ENCODE results near the gene MRC1.

MRC1 gene

DNA sequence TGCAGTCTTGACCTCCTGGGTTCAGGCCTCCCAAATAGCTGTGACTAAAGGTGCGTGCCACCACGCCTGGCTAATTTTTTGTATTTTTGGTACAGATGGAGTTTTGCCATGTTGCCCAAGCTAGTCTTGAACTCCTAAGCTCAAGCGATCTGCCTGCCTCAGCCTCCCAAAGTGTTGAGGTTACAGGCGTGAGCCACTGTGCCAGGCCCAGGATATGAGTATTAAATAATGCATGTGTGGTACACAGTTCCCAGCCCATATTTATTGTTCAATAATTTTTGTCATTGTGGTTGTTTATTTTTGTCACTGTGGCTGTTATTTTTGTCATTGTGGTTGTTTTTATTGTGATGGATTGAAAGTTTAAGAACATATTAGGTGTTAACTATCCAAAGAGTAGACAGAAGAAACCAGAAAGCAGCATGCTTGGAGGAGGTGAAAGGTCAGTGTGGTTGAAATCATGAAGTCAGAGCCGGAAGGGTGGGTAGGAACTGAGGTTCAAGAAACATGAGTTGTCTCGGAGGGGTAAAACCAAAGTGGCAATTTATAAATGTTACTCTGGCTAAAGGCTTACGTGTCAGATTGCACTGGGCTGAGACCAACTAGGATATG lies 45.0 kb downstream of the MRC1 start:
- no peak overlapping the region for H3K4me3 ChIP-seq (ENCODE audit: low read depth, low read length)
- DNase-seq (ENCODE audit: low read depth): no peak
- TF ChIP-seq, protein P1, sequence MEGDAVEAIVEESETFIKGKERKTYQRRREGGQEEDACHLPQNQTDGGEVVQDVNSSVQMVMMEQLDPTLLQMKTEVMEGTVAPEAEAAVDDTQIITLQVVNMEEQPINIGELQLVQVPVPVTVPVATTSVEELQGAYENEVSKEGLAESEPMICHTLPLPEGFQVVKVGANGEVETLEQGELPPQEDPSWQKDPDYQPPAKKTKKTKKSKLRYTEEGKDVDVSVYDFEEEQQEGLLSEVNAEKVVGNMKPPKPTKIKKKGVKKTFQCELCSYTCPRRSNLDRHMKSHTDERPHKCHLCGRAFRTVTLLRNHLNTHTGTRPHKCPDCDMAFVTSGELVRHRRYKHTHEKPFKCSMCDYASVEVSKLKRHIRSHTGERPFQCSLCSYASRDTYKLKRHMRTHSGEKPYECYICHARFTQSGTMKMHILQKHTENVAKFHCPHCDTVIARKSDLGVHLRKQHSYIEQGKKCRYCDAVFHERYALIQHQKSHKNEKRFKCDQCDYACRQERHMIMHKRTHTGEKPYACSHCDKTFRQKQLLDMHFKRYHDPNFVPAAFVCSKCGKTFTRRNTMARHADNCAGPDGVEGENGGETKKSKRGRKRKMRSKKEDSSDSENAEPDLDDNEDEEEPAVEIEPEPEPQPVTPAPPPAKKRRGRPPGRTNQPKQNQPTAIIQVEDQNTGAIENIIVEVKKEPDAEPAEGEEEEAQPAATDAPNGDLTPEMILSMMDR (conservative IDR thresholded peaks at IDR 0.05; ENCODE audit: low read depth, low read length): no peak

DNA sequence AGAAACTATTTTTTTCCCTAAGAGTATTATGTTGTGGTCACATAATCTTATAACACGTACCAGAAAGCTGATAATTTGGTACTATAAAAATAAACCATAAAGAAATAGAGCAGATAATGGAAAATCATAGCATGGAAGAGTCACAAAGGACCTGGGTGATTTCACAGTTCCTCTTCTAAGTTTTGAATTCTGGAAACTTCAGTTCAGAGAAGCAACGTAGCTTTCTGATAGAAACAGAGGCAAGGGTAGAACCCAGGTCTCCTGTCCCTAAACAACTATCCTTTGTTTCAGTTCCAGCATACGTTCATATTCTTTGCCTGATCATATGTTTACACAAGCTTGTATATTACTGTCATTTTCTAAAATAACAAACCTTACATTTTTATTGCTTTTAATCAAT lies 47.9 kb downstream of the MRC1 start:
- DNase-seq (ENCODE audit: low read depth): no peak
- H3K4me3 ChIP-seq (ENCODE audit: low read depth, low read length): no peak overlapping the region
- TF ChIP-seq, protein P1 (conservative IDR thresholded peaks at IDR 0.05; ENCODE audit: low read depth, low read length): no peak

DNA sequence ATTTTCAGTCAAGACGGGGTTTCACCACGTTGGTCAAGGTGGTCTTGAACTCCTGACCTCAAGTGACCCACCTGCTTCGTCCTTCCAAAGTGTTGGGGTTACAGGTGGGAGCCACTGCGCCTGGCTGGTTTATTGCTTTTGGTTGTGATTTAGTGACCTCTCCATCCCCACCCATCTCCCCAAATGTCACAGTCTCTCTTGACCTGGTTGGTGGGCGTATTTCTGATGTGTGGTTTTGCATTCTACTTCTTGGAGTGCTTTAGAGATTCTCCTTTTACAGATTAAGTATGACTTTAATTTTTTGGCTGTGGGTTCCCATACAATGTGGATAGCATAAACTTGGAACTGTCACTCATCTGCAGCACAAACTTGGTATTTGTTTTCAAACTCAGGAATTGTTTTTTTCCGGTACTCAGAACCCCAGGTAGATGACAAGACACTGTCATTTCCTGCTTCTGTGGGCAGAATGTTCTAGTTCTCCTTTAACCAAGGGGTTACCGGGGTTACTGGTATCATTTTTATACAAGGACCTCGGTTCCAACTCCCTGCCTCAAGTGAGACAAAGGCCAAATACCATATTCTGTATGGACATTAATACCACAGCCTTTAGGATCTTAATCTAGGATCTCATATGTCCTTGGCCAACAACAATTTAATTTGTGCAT lies 50.5 kb downstream of the MRC1 start:
- no peak overlapping the region for H3K4me3 ChIP-seq (ENCODE audit: low read depth, low read length)
- TF ChIP-seq, protein P1 (conservative IDR thresholded peaks at IDR 0.05; ENCODE audit: low read depth, low read length): no peak
- no peak for DNase-seq (ENCODE audit: low read depth)

DNA sequence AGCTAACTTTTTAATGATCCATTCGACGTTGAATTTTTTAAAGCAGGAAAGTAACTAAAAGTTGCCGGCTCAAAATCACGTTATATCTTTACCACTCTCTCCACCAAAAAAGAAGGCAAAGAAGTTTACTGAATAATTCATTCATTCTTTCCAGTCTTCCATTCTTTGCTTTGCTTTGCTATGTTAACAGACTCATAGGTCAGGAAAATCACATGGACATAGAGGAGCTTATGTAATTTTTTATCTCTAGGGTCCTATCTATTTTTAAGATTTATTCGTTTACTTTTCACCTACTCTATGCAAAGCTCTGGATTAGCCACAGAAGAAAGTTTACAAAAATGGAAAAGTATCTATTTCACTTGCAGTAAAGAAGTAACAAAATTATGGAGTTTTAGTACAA lies 52.6 kb downstream of the MRC1 start:
- DNase-seq (ENCODE audit: low read depth): no peak
- TF ChIP-seq, protein P1 (conservative IDR thresholded peaks at IDR 0.05; ENCODE audit: low read depth, low read length): no peak
- no peak overlapping the region for H3K4me3 ChIP-seq (ENCODE audit: low read depth, low read length)

DNA sequence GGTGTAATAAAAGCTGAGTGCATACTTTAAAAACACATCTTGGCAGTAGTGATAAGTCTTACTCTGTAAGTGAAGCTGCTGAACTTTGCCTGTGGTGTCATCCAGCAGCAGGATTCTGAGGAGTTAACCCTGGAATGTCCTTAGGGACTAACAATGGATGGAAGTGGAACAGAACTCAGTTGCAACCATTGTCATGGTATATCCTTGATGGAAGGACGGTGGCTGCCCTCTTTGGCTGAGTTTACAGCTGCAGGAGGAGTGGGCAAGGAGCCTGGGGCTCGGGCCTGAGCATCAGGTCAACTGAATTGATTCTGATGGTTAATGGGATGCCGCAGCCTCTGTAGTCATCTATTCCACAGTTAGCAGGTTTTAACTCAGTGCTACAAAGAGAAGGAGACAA lies 56.2 kb downstream of the MRC1 start:
- TF ChIP-seq, protein P1 (conservative IDR thresholded peaks at IDR 0.05; ENCODE audit: low read depth, low read length): no peak
- H3K4me3 ChIP-seq (ENCODE audit: low read depth, low read length): no peak overlapping the region
- DNase-seq (ENCODE audit: low read depth): peak; percentile 16

DNA sequence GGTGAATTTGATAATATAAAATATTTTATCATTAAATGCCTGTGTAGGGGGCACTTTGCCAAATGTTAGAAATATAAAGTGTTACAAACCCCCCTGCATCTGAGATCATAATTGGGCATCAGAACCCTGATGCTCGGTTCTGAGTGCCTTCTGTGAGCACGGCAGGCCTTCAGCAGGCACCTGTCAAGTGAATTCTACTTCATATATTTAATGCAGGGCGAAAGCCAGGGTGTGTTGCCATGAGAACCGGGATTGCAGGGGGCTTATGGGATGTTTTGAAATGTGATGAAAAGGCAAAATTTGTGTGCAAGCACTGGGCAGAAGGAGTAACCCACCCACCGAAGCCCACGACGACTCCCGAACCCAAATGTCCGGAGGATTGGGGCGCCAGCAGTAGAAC lies 57.2 kb downstream of the MRC1 start:
- H3K4me3 ChIP-seq (ENCODE audit: low read depth, low read length): no peak overlapping the region
- TF ChIP-seq, protein P1 (conservative IDR thresholded peaks at IDR 0.05; ENCODE audit: low read depth, low read length): no peak
- no peak for DNase-seq (ENCODE audit: low read depth)

DNA sequence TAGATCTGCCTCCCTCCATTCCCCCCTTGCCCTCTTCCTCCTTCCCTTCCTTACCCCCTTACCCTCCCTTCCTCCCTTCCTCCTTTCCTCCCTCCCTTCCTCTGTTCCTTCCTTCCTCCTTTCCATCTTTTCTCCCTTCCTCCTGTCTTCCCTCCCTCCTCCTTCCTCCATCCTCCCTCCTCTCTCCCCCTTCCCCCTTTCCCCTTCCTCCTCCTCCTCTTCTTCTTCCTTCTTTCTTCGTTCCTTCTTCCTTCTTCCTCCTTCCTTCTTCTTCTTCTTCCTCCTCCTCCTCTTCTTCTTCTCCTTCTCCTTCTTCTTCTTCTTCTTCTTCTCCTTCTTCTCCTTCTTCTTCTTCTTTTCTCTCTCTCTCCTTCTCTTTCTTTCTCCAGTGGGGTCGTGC lies 57.9 kb downstream of the MRC1 start:
- TF ChIP-seq, protein P1 (conservative IDR thresholded peaks at IDR 0.05; ENCODE audit: low read depth, low read length): no peak
- DNase-seq (ENCODE audit: low read depth): no peak
- no peak overlapping the region for H3K4me3 ChIP-seq (ENCODE audit: low read depth, low read length)

Data from choroid plexus epithelial cell (primary cell).